Breast epithelium (tissue), 3 donors: ENCODE data around the gene CADM1.

Experiments used
- CTCF ChIP-seq, 3 donors: fragments of 450-650 bp; IDR thresholded peaks; one replicate each; pipeline ENCODE4 v1.5.1; 2016 to 2017; ENCODE audit warnings: antibody characterized with exemption in 3 of 3, mild to moderate bottlenecking in 3 of 3, moderate library complexity in 3 of 3
- POLR2A ChIP-seq: fragments of 450-650 bp; IDR thresholded peaks from one replicate; pipeline ENCODE4 v1.6.1; 2016; ENCODE audit warnings: antibody characterized with exemption, mild to moderate bottlenecking, moderate library complexity
- POLR2AphosphoS5 ChIP-seq, 3 donors: sonication (generic); formaldehyde crosslinking; IDR thresholded peaks; one replicate each; pipeline ENCODE4 v1.6.1; 2017; ENCODE audit warnings: antibody characterized with exemption in 3 of 3

- no peak for TF ChIP-seq CTCF (IDR thresholded peaks at IDR 0.05)
- no peak for TF ChIP-seq POLR2A
- TF ChIP-seq POLR2AphosphoS5 (IDR thresholded peaks at IDR 0.05): no peak
Observed at GRCh38 chr11:115208808-115209259, 295.4 kb downstream of the CADM1 start.
